ENCODE measurements around the gene CFAP73.

GRCh38 chr12:113108308-113108707 lies 41.2 kb upstream of the CFAP73 start:
- no peak for TF ChIP-seq CTCF (IDR thresholded peaks at IDR 0.05)
- TF ChIP-seq POLR2A (IDR thresholded peaks at IDR 0.05): no peak

All from body of pancreas (tissue), 4 donors.